Measurements from ENCODE around the gene DTX3.

DNA sequence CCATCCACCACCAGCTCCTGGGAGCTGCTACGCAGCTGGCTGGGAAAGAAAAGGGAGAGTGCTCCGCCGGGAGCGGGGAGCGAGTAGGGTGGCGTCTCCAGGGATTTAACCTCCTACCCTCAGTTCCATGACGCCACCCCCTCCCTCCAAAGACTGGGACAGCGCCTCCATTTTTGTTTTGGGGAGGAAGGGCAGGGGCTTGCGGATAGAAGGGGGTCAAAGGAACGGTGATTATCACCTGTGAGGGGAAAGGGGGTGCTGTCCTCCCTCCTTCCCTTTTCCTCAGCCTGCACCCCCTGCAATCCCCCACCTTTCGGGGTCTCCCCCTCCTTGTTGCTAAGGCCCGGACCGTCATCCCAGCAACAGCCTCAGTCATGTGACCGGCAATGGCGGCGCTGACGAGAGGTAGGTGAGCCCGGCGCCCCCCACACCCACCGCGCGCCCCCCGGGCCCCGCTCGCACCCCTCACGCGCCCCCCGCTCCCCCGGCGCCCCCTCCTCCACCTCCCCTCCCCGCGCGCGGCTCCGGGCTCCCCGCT lies at the start of gene DTX3:
- TF ChIP-seq, protein P1, sequence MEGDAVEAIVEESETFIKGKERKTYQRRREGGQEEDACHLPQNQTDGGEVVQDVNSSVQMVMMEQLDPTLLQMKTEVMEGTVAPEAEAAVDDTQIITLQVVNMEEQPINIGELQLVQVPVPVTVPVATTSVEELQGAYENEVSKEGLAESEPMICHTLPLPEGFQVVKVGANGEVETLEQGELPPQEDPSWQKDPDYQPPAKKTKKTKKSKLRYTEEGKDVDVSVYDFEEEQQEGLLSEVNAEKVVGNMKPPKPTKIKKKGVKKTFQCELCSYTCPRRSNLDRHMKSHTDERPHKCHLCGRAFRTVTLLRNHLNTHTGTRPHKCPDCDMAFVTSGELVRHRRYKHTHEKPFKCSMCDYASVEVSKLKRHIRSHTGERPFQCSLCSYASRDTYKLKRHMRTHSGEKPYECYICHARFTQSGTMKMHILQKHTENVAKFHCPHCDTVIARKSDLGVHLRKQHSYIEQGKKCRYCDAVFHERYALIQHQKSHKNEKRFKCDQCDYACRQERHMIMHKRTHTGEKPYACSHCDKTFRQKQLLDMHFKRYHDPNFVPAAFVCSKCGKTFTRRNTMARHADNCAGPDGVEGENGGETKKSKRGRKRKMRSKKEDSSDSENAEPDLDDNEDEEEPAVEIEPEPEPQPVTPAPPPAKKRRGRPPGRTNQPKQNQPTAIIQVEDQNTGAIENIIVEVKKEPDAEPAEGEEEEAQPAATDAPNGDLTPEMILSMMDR (conservative IDR thresholded peaks at IDR 0.05): no peak
- TF ChIP-seq ZFX (IDR thresholded peaks at IDR 0.05): no peak

Data from C4-2B (cell line).